Dendritic cell treated with granulocyte-macrophage colony-stimulating factor and Interleukin-4, amounts not matched to agents 40 ng/mL and 50 ng/mL, for 4 days (primary cell): ENCODE results near the gene WIPF1.

Experiments used
- H3K27ac Mint-ChIP-seq: one replicate; pipeline ENCODE4 v1.8.0; 2022; ENCODE audit warnings: mild to moderate bottlenecking, mixed read lengths
- H3K27me3 Mint-ChIP-seq: one replicate; pipeline ENCODE4 v1.8.0; 2022; ENCODE audit warnings: mild to moderate bottlenecking, mixed read lengths
- H3K36me3 Mint-ChIP-seq: one replicate; pipeline ENCODE4 v1.8.0; 2022; ENCODE audit warnings: low read depth, mixed read lengths
- H3K4me1 Mint-ChIP-seq: one replicate; pipeline ENCODE4 v1.8.0; 2022; ENCODE audit warnings: low read depth, mixed read lengths
- H3K4me3 Mint-ChIP-seq: one replicate; pipeline ENCODE4 v1.8.0; 2022; ENCODE audit warnings: mild to moderate bottlenecking, moderate library complexity, mixed read lengths
- H3K9me3 Mint-ChIP-seq: one replicate; pipeline ENCODE4 v1.8.0; 2022; ENCODE audit warnings: mixed read lengths
- intact Hi-C: fragments of 100-400 bp; cut with micrococcal nuclease; formaldehyde crosslinking; loops from one replicate; pipeline ENCODE4 v1.15.0; 2022

The WIPF1 gene

DNA sequence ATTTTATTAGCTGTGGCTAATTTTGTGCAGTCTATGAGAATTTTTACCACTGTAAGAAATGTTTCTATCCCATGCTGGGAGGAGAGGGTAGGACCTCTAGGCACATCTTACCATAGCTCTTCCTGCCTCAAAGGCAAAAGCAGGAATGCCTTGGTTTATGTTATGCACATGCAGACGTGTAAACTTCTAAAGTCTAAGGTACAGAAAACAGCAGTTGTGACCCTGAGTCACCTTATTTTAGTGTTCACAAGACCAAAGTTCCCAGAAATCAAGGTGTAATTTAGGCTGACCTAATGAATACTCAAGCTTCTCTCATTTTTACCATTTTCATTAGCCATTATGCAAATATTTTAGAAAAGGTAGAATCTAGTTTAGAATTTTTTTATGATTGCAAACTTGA lies 15.4 kb upstream of the WIPF1 start:
- no peak overlapping the region for H3K4me3 Mint-ChIP-seq
- H3K9me3 Mint-ChIP-seq, result no peaks in the 10 kb centered on the region
- H3K36me3 Mint-ChIP-seq, result peaks cover 76% of the 10 kb centered on the region
- peaks cover 73% of the 10 kb centered on the region for H3K4me1 Mint-ChIP-seq
- intact Hi-C loops, result no loop called here
- H3K27me3 Mint-ChIP-seq, result no peaks in the 10 kb centered on the region
- H3K27ac Mint-ChIP-seq, result no peak overlapping the region

DNA sequence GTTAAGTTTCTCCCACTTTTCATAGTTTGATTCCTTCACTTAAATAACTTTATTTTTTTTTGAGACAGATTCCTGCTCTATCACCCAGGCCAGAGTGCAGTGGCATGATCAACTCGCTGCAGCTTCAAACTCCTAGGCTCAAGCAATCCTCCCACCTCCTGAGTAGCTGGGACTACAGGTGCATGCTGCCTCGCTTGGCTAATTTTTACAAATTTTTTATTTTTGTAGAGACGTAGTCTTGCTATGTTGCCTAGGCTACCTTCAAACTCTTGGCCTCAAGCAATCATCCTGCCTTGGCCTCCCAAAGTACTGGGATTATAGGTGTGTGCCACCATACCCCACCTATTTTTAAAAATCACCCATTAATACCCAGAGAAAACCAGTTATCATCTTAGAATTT lies 14.2 kb upstream of the WIPF1 start:
- H3K36me3 Mint-ChIP-seq, result peaks cover 73% of the 10 kb centered on the region
- H3K4me3 Mint-ChIP-seq, result no peak overlapping the region
- no peaks in the 10 kb centered on the region for H3K27me3 Mint-ChIP-seq

DNA sequence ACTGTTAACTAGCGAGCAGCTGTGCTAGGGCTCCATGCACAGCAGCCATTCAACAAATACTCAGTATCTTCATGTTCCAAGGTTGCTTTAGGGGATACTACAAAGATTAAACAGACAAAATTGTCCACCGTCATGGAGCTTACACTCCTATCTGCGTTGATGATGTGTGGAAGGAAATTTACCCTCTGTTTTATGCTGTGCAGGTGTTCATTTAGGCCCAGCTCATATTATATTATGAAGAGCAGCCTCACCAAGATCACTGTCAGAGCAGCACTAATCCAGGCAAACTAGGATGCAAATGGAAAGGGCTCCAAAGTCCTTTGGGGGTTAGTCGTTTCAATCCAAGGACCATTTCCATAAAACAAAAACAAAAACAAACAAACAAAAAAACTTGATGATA lies 13.4 kb upstream of the WIPF1 start:
- peaks cover 68% of the 10 kb centered on the region for H3K36me3 Mint-ChIP-seq
- H3K4me3 Mint-ChIP-seq, result no peak overlapping the region
- no peaks in the 10 kb centered on the region for H3K27me3 Mint-ChIP-seq
- intact Hi-C loops, result no loop called here
- peak overlapping the region; percentile 48 for H3K27ac Mint-ChIP-seq
- peaks cover 72% of the 10 kb centered on the region for H3K4me1 Mint-ChIP-seq
- no peaks in the 10 kb centered on the region for H3K9me3 Mint-ChIP-seq

More for the DNA sequence above, 14.2 kb upstream of the WIPF1 start:
- Mint-ChIP-seq H3K4me1 (peaks cover 71% of the 10 kb centered on the region), H3K9me3 (no peaks in the 10 kb centered on the region), H3K27ac (peak overlapping the region; percentile 48)
- intact Hi-C loops, result no loop called here

DNA sequence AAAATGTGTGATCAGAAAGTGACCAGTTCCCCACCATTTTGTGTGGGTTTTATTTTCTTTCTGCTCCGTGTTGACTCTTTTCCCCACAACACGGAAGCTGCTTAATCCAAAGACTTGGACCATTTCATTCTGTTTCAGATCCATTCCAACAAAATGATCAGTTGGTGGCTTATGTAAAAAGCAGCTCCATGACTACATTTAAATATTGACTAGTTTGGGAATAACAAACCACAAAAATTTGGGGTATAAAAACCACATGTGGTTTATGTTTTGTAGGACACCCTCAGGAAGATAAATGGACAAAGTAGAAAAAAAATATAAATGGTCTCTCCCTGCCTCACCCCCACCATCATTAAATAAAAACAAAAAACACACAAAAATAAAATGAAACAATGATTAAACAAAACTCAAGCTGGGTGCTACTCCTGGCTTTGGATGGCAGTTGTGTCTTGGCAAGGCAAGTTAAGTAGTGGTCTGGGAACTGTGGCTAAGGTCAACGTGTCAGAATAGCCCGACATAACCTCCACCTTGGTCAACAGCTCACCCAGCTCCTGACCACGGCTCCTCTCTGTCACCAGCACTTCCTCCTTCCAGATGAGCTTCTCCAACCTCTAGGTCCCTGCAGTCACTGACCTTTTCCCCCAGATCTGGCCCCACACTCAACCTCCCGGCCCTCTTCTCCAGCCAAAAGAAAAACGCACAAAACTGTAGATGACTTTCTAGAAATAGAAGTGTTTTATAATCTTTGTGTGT lies 12.8 kb upstream of the WIPF1 start:
- no peak overlapping the region for H3K4me3 Mint-ChIP-seq
- intact Hi-C loops, result no loop called here
- H3K4me1 Mint-ChIP-seq, result peaks cover 66% of the 10 kb centered on the region
- no peaks in the 10 kb centered on the region for H3K9me3 Mint-ChIP-seq
- peak overlapping the region; percentile 48 for H3K27ac Mint-ChIP-seq
- H3K36me3 Mint-ChIP-seq, result peaks cover 70% of the 10 kb centered on the region
- no peaks in the 10 kb centered on the region for H3K27me3 Mint-ChIP-seq

DNA sequence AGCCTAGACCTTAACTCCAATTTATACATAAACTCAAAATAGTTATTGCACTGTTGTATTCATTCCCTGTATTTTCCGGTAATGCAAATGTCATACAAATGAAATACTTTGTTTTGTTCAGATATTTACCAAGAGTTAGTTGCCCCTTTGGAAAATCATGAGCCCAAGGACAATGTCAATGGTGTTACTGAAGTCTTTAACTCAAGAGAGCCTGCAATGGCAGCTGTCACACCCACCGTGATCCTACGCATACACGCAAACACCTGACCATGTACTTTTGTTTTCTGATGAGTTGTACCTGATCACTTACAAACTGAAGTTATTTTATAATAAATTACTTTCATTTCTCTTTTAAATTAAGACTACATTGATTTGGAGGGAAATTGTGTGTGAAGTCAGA lies 11.7 kb upstream of the WIPF1 start:
- Mint-ChIP-seq H3K27me3 (no peaks in the 10 kb centered on the region), H3K4me3 (no peak overlapping the region), H3K27ac (no peak overlapping the region), H3K9me3 (no peaks in the 10 kb centered on the region), H3K36me3 (peaks cover 74% of the 10 kb centered on the region), H3K4me1 (peaks cover 67% of the 10 kb centered on the region)
- intact Hi-C loops, result loop anchor here (5.0 kb wide), 1 partner anchor 37 kb away; no protein-coding TSS in a partner anchor

DNA sequence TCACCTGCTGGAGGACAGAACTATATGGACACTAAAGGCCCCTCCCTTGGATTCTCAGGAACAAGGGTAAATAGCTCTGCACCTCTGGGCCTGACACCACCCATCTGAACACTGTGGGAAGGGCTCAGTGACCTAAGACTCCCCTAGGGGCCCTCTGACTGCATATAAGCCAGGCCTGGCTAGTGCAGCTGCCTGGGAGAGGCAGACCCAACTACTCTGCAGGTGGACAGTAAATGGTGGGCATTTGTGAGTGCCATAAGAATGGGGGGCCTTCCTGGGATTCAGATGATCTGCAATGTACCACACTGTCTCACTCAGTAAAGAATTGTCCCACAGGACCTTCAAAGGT lies 11.2 kb upstream of the WIPF1 start:
- Mint-ChIP-seq H3K36me3 (peaks cover 71% of the 10 kb centered on the region), H3K4me1 (peaks cover 63% of the 10 kb centered on the region), H3K27ac (no peak overlapping the region), H3K4me3 (no peak overlapping the region), H3K27me3 (no peaks in the 10 kb centered on the region), H3K9me3 (no peaks in the 10 kb centered on the region)
- intact Hi-C loops, result loop anchor here (5.0 kb wide), 1 partner anchor 37 kb away; no protein-coding TSS in a partner anchor

DNA sequence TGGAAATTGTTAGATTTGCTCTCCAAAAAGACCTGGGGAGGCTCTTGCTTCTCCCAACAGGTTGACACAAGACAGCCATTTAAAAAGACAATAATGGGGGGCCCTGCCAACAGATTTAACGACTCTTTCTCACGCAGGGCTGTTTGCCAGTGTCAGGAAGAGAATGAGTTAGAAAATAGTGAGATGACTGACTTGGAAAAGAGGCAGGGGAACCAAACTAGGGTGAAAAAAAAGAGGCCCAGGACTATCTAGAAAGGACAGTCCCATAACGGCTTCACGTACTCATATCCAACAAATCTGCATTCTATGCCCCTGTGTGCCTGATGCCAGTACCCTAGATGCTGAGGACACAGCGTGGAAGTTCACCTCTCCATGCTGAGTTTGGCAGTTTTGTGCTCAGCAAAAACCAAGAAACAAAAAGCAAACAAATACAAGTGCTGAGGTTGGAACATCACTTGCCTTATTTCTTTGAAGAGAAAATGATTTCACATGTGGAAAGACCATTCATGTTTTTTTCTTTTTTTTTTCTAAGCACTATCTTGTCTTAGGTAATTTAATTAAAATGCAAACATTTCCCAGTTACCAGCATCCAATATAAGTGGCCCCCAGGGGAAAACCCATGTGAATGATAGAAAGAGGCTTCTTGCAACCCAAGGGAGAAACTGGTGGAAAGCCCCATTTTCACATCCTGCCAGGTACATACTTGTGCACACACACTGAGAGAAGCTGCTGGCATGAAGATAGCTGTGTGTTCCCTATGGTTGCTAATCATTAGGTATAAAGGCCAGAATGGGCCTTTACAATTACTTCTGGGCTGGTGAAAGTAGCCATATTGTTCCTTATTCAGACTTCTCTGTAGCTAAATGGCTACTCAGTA lies 10.6 kb upstream of the WIPF1 start:
- Mint-ChIP-seq H3K27ac (peak overlapping the region; percentile 18), H3K4me1 (peaks cover 62% of the 10 kb centered on the region), H3K4me3 (no peak overlapping the region), H3K27me3 (no peaks in the 10 kb centered on the region), H3K9me3 (no peaks in the 10 kb centered on the region), H3K36me3 (peaks cover 70% of the 10 kb centered on the region)
- intact Hi-C loops, result loop anchor here (5.0 kb wide), 1 partner anchor 36 kb away; no protein-coding TSS in a partner anchor

DNA sequence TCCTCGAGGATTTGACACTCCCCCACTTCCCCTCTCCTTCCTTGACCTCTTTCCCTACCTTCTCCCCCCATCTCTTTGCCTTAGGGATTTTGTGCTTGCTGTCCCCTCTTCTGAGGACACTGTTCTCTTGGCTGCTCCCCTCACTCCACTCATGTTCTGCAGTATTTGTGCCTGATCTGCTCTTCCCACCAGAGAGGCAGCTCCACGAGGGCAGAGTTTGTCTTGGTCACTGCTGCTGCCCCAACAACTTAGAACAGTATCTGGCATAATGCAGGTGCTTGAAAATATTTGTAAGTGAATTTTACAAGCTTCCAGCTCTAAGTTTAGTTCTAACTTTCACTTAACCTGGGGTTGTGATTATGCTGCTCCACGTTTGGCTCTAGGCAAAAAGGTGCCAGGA lies 10.0 kb upstream of the WIPF1 start:
- Mint-ChIP-seq H3K9me3 (no peaks in the 10 kb centered on the region), H3K4me1 (peaks cover 67% of the 10 kb centered on the region), H3K36me3 (peaks cover 70% of the 10 kb centered on the region)

DNA sequence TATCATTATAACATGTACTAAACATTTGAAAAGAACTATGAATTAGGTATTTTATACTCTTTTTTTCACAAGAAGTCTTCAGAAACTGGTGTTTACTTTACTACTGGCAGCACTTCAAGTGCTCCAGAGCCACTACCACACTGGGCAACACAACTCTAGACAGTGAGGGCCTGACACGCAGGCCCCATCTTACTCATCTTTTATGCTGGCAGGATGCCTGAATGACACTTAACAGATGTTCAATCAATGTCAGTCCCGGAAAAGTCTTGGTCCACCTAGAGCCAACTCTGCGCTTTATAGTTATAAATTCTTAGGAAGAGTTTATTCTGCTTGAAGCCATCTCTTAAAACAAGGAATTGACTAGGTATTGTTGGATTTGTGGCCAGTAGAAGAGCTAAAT lies 8.7 kb upstream of the WIPF1 start:
- Mint-ChIP-seq H3K27me3 (no peaks in the 10 kb centered on the region), H3K4me1 (peaks cover 68% of the 10 kb centered on the region), H3K36me3 (peaks cover 68% of the 10 kb centered on the region), H3K4me3 (no peak overlapping the region), H3K27ac (peak overlapping the region; percentile 21), H3K9me3 (no peaks in the 10 kb centered on the region)
- intact Hi-C loops, result loop anchor here (5.0 kb wide), 1 partner anchor 34 kb away; no protein-coding TSS in a partner anchor

More for the DNA sequence above, 10.0 kb upstream of the WIPF1 start:
- Mint-ChIP-seq H3K27ac (peak overlapping the region; percentile 18), H3K4me3 (no peak overlapping the region), H3K27me3 (no peaks in the 10 kb centered on the region)
- intact Hi-C loops, result loop anchor here (5.0 kb wide), 1 partner anchor 35 kb away; no protein-coding TSS in a partner anchor

DNA sequence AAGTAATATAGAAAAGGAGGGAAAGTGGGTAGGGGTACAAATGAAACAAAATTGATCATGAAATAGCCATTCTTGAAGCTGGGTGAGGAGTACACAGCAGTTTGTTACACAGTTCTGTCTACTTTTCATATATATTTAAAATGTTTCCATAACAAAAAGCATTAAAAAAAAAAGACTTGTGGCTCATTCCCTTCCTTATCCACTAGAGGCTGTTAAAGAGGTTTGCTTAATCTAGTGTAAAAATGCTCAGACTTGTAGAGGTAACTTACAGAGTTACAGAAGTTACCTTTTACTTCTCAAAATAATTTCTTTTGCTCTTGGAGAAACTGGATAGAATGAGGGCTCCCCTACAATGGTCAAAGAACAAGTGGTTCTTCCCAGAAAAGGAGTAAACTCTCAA lies 8.1 kb upstream of the WIPF1 start:
- no peaks in the 10 kb centered on the region for H3K27me3 Mint-ChIP-seq
- H3K4me1 Mint-ChIP-seq, result peaks cover 66% of the 10 kb centered on the region
- intact Hi-C loops, result loop anchor here (5.0 kb wide), 1 partner anchor 33 kb away; no protein-coding TSS in a partner anchor
- H3K4me3 Mint-ChIP-seq, result no peak overlapping the region
- H3K9me3 Mint-ChIP-seq, result no peaks in the 10 kb centered on the region
- H3K36me3 Mint-ChIP-seq, result peaks cover 66% of the 10 kb centered on the region
- H3K27ac Mint-ChIP-seq, result peak overlapping the region; percentile 21

DNA sequence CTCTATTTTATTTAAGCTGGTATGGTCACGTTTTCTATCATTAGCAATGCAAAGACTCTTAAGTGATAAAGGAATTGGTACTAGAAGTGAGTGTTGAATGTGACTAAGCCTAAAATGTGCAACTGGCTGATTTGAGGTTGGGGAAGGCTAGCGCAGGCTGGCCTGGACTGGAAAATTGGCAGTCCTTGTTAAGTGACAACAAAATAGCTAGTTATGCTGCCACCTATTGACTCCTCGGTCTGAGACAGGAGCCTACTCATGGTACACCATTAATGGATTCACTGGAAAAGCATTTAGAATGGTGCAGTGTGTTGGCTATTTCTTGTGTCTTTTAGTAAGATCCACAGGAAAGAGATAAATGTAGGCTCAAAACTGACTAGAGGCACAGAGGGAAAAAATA lies 5.7 kb upstream of the WIPF1 start:
- Mint-ChIP-seq H3K4me1 (peaks cover 76% of the 10 kb centered on the region), H3K9me3 (no peaks in the 10 kb centered on the region), H3K36me3 (peaks cover 57% of the 10 kb centered on the region), H3K4me3 (no peak overlapping the region), H3K27me3 (no peaks in the 10 kb centered on the region), H3K27ac (peak overlapping the region; percentile 70)
- intact Hi-C loops, result loop anchor here (1.0 kb wide), 2 partner anchors 19 to 83 kb away; no protein-coding TSS in a partner anchor

DNA sequence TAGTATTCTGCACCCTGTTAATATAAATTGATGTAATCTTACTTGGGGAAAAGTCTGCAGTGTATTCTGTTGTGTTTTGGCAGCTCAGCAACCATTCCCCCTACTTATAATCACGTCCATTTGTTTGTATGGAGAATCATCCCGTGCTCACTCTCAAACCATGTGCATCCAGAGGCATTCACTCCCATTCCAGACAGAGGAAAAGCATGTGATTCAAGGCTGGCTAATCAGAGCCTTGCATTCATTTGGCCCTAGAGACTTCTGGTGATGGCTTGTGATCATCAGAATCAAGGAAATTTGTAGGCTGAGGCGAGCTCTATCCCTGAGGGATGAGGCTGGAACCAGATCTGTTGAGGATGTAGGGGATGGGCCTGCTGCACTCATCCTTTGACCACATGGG lies 5.1 kb upstream of the WIPF1 start:
- Mint-ChIP-seq H3K36me3 (peaks cover 51% of the 10 kb centered on the region), H3K4me1 (peaks cover 71% of the 10 kb centered on the region), H3K4me3 (no peak overlapping the region), H3K9me3 (no peaks in the 10 kb centered on the region), H3K27ac (peak overlapping the region; percentile 70), H3K27me3 (no peaks in the 10 kb centered on the region)
- intact Hi-C loops, result loop anchor here (1.0 kb wide), 2 partner anchors 18 to 84 kb away; no protein-coding TSS in a partner anchor

DNA sequence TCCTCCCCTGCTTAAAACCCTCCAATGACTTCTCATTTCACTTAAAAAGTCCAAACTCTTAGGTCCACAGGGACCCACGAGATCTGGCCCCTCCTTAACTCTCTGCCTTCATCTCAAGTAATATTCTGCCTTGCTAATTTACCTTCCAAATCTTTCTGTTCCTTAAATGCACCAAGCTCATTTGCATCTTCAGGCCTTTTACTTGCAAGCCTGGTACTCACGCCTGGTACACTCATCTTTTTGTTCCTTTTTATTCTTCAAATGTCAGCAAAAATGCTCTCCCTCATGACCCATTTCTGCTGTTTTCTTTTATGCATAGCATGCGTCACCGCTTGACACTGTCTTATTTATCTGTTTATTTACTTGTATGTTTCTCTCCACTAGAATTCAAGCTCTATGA lies 2.7 kb upstream of the WIPF1 start:
- Mint-ChIP-seq H3K9me3 (no peaks in the 10 kb centered on the region), H3K27ac (peak overlapping the region; percentile 92), H3K4me1 (peaks cover 57% of the 10 kb centered on the region), H3K4me3 (peak overlapping the region; percentile 11), H3K27me3 (no peaks in the 10 kb centered on the region), H3K36me3 (peaks cover 63% of the 10 kb centered on the region)
- intact Hi-C loops, result no loop called here
